Endothelial cell of umbilical vein (primary cell): Measurements from ENCODE around the gene ASXL1. TPM values are rescaled to one million over a fixed set of nuclear protein-coding genes. Genes with fewer than 3 reads are reported as not detected.

Experiments used
- BruUV-seq: library from RNA; stranded (reverse); fragments of 400-500 nt; replicated peaks from 2 replicates; lab custom pipeline; 2021; lab: Mats Ljungman, UMichigan
- CTCF ChIA-PET: fragments of 300-600, 350-600 bp; sonication (Branson Sonifier 250); formaldehyde crosslinking; loops from one replicate; lab custom pipeline; 2021; ENCODE audit warnings: antibody characterized with exemption, inconsistent platforms; lab: Charles Lee
- POLR2A ChIA-PET: fragments of 300-600, 350-600 bp; sonication (Branson Sonifier 250); formaldehyde crosslinking; loops from one replicate; lab custom pipeline; 2021; ENCODE audit warnings: antibody characterized with exemption, inconsistent platforms; lab: Charles Lee
- DNase-seq: peaks from one replicate; pipeline ENCODE4 v3.0.0-alpha.2; 2011; ENCODE audit warnings: low read depth, low spot score
- FAIRE-seq: peaks from 2 replicates; lab custom pipeline; 2011; peaks lifted over from hg19 to GRCh38; lab: Jason Lieb, UNC
- H2AFZ ChIP-seq: 2 replicates; pipeline ENCODE4 v1.6.0; 2012; ENCODE audit warnings: low read depth, low read length, control low read depth, inconsistent platforms
- H3K27ac ChIP-seq: 2 replicates; pipeline ENCODE4 v1.5.1; 2011; ENCODE audit warnings: low read depth, mild to moderate bottlenecking, control low read depth, low read length, moderate library complexity; ENCODE audit not compliant: insufficient read depth
- H3K27me3 ChIP-seq, 2 experiments: 2 replicates each; pipeline versions ENCODE4 v1.6.0 to v1.6.1; 2011; ENCODE audit warnings: low read length in 2 of 2, mixed read lengths in 1 of 2; ENCODE audit not compliant: control insufficient read depth in 2 of 2, insufficient read depth in 2 of 2
- H3K36me3 ChIP-seq, 2 experiments: 2 replicates in 1 of 2; 3 replicates in 1 of 2; pipeline ENCODE4 v1.5.1; 2011; ENCODE audit warnings: low read length in 2 of 2, mild to moderate bottlenecking in 1 of 2, moderate library complexity in 1 of 2; ENCODE audit not compliant: control insufficient read depth in 2 of 2, insufficient read depth in 2 of 2; ENCODE audit errors: extremely low read depth in 1 of 2
- H3K4me1 ChIP-seq: 3 replicates; pipeline ENCODE4 v1.5.1; 2011; ENCODE audit warnings: mild to moderate bottlenecking, low read length; ENCODE audit not compliant: control insufficient read depth, insufficient read depth; ENCODE audit errors: extremely low read depth
- H3K4me2 ChIP-seq: 2 replicates; pipeline ENCODE4 v1.6.1; 2011; ENCODE audit warnings: low read length, control low read depth, mixed read lengths; ENCODE audit not compliant: insufficient read depth
- H3K4me3 ChIP-seq, 3 experiments: fragments of 200-600 bp in 1 of 3; sonication (generic), shearing (Covaris generic) in 1 of 3; replicated peaks in 1 of 3; 2 replicates each; pipeline ENCODE4 v1.5.1; 2011 to 2016; ENCODE audit warnings: control low read depth in 3 of 3, low read length in 3 of 3, mild to moderate bottlenecking in 2 of 3, inconsistent platforms in 1 of 3, low read depth in 1 of 3, moderate library complexity in 1 of 3; ENCODE audit not compliant: insufficient read depth in 1 of 3
- H3K79me2 ChIP-seq: 2 replicates; pipeline ENCODE4 v1.6.0; 2012; ENCODE audit warnings: low read length, inconsistent platforms; ENCODE audit not compliant: control insufficient read depth, insufficient read depth
- H3K9ac ChIP-seq: replicated peaks from 2 replicates; pipeline ENCODE3; 2011; ENCODE audit warnings: low read length, control low read depth; ENCODE audit not compliant: insufficient read depth; ENCODE audit errors: extremely low read depth
- H3K9me1 ChIP-seq: replicated peaks from 3 replicates; pipeline ENCODE4 v1.6.0; 2011; ENCODE audit warnings: mild to moderate bottlenecking, low read length; ENCODE audit not compliant: control insufficient read depth, insufficient read depth; ENCODE audit errors: extremely low read depth
- H3K9me3 ChIP-seq: replicated peaks from 2 replicates; pipeline ENCODE4 v1.5.1; 2012; ENCODE audit warnings: low read length, inconsistent platforms; ENCODE audit not compliant: control insufficient read depth, insufficient read depth
- H4K20me1 ChIP-seq: replicated peaks from 2 replicates; pipeline ENCODE3; 2011; ENCODE audit warnings: mild to moderate bottlenecking, low read length; ENCODE audit not compliant: control insufficient read depth, insufficient read depth; ENCODE audit errors: extremely low read depth
- CTCF ChIP-seq, 2 donors: IDR thresholded peaks; 1 replicate in 1 of 2; 2 replicates in 1 of 2; pipeline ENCODE4 v1.5.1; 2011; ENCODE audit warnings: low read length in 2 of 2, mild to moderate bottlenecking in 2 of 2, moderate library complexity in 2 of 2, control low read depth in 1 of 2, inconsistent platforms in 1 of 2, low read depth in 1 of 2; ENCODE audit not compliant: insufficient read depth in 1 of 2; ENCODE audit errors: extremely low read depth in 1 of 2
- EZH2 ChIP-seq: IDR thresholded peaks from 2 replicates; pipeline ENCODE4 v1.6.1; 2012; ENCODE audit warnings: borderline replicate concordance, low read depth, mild to moderate bottlenecking, moderate library complexity, low read length, inconsistent platforms; ENCODE audit not compliant: severe bottlenecking
- FOS ChIP-seq: IDR thresholded peaks from 2 replicates; pipeline ENCODE4 v1.6.1; 2011; ENCODE audit warnings: mild to moderate bottlenecking, low read length, moderate library complexity, borderline replicate concordance; ENCODE audit not compliant: insufficient read depth
- GATA2 ChIP-seq: IDR thresholded peaks from 2 replicates; pipeline ENCODE4 v1.7.0; 2011; ENCODE audit warnings: low read depth, mild to moderate bottlenecking, moderate library complexity, mixed read lengths, low read length; ENCODE audit not compliant: insufficient read length, insufficient read depth
- JUN ChIP-seq: IDR thresholded peaks from 2 replicates; pipeline ENCODE4 v1.6.1; 2011; ENCODE audit warnings: borderline replicate concordance, low read depth; ENCODE audit not compliant: insufficient read length, insufficient read depth
- MAX ChIP-seq: IDR thresholded peaks from 2 replicates; pipeline ENCODE4 v1.6.1; 2011; ENCODE audit not compliant: insufficient read depth, insufficient read length
- MYC ChIP-seq: IDR thresholded peaks from one replicate; pipeline ENCODE4 v1.6.1; 2011; ENCODE audit warnings: mild to moderate bottlenecking, low read depth, low read length
- POLR2A ChIP-seq: IDR thresholded peaks from 2 replicates; pipeline ENCODE4 v1.6.1; 2012; ENCODE audit warnings: low read depth, mild to moderate bottlenecking, control low read depth, low read length
- POLR2AphosphoS5 ChIP-seq: IDR thresholded peaks from 2 replicates; pipeline ENCODE4 v1.6.1; 2012; ENCODE audit warnings: low read depth, mild to moderate bottlenecking, control low read depth, low read length, moderate library complexity; ENCODE audit not compliant: insufficient read depth
- dilution Hi-C: fragments of 300-500 bp; cut with MboI; formaldehyde crosslinking; loops from one replicate; pipeline ENCODE4 v1.15.0; 2019; ENCODE audit warnings: low sequenced_read_pairs; ENCODE audit not compliant: extremely low pct_ligation_motif_present
- intact Hi-C: fragments of 100-400 bp; cut with micrococcal nuclease; formaldehyde crosslinking; loops from one replicate; pipeline ENCODE4 v1.10.0; 2022
- polyA plus RNA-seq, 4 experiments: library from polyadenylated mRNA; depleted of rRNA in 3 of 4; stranded (reverse) in 3 of 4; unstranded in 1 of 4; fragments of >200 nt; gene quantifications; 2 replicates each; pipeline versions ENCODE4 v1.2.1 to v1.2.3, GENCODE V29; 2011 to 2012; ENCODE audit warnings: missing spikeins in 1 of 4
- total RNA-seq: library from RNA; stranded (reverse); gene quantifications from 2 replicates; pipeline ENCODE4 v1.2.3, GENCODE V29; 2021

ASXL1 gene
- total and polyA plus RNA-seq, 2 donors (not counting 3 experiments of a cell fraction or from before 2014, with no cell fraction given): 45.4 to 101 TPM

GRCh38 chr20:32431457-32431856 is 73.3 kb downstream of the ASXL1 start:
- Histone ChIP-seq H2AFZ (no peak overlapping the region), H3K4me2 (no peak overlapping the region), H3K9ac (no peak overlapping the region), H3K9me3 (no peaks in the 10 kb centered on the region), H3K27me3 (no peaks in the 10 kb centered on the region), H3K4me1 (peaks cover 32% of the 10 kb centered on the region), H3K4me3 (no peak overlapping the region), H3K9me1 (no peaks in the 10 kb centered on the region), H3K27ac (no peak overlapping the region), H3K36me3 (peaks cover 44 to 49% of the 10 kb centered on the region in 2 experiments), H4K20me1 (no peaks in the 10 kb centered on the region), H3K79me2 (peaks cover 21% of the 10 kb centered on the region)
- DNase-seq: no peak
- POLR2A ChIA-PET: no interaction called here
- CTCF ChIA-PET: interaction anchor here (1.1 kb wide), 1 partner anchor 13 kb away, joined by 3 read pairs; no protein-coding TSS in a partner anchor
- dilution Hi-C loops (no loop called here), intact Hi-C loops (loop anchor here (5.0 kb wide), 1 partner anchor 224 kb away; the partner anchor contains the start of genes PLAGL2 and POFUT1)
- no peak for TF ChIP-seq JUN
- TF ChIP-seq GATA2: no peak
- no peak for TF ChIP-seq FOS
- TF ChIP-seq EZH2: no peak
- no peak for TF ChIP-seq CTCF (IDR thresholded peaks at IDR 0.05; ENCODE audit: extremely low read depth in 1 of 2, insufficient read depth in 1 of 2, low read depth in 1 of 2, low read length in 2 of 2)
- TF ChIP-seq MYC: no peak
- no peak for TF ChIP-seq MAX
- TF ChIP-seq POLR2AphosphoS5: no peak
- no peak for TF ChIP-seq POLR2A
- BruUV-seq: no TSS peak
- no peak for FAIRE-seq
